ENCODE measurements around the gene PLEKHO2. TPM values are rescaled to one million over a fixed set of nuclear protein-coding genes. Genes with fewer than 3 reads are reported as not detected.

The PLEKHO2 gene, protein sequence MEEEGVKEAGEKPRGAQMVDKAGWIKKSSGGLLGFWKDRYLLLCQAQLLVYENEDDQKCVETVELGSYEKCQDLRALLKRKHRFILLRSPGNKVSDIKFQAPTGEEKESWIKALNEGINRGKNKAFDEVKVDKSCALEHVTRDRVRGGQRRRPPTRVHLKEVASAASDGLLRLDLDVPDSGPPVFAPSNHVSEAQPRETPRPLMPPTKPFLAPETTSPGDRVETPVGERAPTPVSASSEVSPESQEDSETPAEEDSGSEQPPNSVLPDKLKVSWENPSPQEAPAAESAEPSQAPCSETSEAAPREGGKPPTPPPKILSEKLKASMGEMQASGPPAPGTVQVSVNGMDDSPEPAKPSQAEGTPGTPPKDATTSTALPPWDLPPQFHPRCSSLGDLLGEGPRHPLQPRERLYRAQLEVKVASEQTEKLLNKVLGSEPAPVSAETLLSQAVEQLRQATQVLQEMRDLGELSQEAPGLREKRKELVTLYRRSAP
- total RNA-seq: 12.7 and 14.4 TPM in 2 replicates

DNA sequence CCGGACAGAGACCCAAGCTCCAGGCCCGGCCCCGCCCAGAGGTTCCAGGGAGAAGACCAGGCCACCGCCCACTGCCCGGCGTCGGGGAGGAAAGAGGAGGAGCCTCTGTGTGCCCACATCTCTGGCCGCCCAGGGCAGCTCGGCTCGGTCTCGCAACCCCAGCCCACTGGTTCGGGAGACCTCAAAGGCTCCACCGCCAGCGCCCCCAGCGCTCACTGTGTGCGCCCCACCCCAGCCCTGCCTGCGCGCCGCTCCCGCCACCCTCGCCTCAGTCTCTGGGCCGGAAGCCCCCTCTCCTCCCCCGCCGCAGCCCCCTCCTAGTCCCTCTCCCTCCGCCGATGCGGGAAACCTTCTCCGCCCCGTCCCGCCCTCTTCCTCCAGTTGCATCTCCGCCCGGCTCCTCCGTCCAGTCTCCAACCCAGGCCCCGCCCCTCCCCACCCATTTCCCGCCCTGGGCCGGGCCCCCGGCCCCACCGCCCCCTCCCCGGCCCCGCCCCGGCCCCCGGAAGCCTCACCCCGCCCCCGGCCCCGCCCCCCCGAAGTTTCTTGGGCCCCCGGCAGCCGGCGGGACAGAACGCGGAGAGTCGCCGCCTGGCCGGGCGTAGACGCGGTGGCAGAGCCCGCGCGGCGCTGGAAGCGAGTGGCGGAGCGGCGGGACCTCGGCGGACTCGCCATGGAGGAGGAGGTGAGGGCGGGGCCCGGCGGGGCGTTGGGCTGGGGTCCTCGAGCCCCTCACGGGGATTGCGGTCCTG is at the start of gene PLEKHO2:
PLEKHO2 (plus strand) TSS at position 572 of the 752 bp plus-strand sequence; CDS start at position 674, 102 bp downstream.

DNA sequence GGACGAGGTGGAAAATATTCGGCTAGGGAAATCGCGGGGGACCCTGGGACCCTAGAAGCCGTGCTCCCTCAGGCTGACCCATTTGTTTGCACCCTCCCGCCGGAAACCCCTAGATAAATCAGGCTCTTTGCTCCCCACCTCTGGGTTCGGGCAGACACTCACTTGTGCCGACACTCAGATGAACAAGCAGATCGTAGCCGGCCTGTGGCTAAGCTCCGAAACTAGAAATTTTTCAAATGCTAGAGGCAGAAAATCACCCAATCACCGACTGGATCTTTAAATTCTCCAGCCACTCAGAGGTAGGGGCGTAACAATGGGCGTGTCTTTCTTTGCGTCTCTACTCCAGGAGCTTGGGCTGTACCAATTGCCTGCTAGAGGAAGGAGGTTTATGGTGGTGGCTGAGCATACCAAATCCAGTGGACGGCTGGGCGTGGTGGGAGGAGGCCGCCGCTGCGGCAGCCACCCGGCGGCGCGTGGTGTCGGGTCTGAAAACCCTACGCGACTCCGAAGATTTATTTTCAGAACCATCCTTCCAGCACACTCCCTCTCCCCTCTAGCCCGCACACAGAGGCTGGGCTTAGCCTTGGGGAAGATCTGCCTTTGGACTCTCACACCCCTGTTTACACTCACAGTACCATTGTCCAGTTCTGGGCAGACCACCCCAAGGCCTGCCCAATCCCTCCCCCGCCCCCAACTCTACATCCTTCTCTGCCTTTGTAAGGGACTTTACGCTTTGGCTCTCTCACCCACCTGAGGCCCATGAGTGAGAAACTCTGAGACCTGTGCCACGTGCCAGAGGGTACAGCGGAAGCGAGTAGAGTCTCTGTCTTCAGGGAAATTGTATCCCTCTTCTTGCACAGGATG is 16.1 kb upstream of the PLEKHO2 start, which contains the start of gene PIF1:
PIF1 (minus strand) TSS at position 217 of the 864 bp plus-strand sequence. CDS start 1,312 bp downstream, outside the sequence.

DNA sequence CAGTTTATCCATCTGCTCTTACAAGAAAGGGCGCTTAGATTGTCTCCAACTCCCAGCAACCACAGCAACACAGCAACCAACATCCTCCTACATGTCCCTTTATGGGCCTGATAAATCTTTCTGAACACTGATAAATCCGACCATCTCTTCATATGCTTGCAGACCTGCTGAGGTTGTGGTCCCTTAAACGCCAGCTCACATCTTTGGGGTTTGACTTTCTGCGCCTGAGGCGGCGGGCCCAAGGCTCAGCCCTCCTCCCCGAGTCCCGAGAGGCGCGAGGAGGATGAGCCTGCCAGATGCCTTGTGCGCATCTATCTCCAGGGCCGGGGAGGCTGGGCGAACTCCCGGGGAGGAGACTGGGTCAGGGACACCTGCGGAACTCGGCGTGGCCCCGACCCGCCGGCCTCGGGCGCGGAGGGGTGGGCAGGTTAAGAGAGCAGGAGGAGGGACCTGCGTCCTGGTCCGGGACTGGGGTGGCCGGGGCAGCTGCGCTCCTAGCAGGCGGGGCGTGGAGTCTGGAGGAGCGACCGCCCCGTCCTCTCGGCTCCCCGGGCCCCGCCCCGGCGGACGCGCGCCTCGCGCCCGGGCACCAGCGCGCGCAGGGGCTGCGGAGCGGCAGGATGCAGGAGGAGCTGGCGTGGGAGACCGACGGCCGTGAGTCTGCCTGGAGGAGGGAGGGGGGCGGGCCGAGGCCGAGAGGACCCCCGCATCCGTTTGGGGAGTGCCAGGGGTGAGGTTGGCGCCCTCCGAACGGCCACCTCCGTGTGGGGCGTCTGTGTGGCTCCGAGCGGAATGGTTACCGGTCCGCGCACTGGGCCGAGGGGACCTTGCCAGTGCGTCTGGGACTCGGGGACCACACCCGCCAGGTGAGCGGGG is 69.8 kb downstream of the PLEKHO2 start, which contains the start of gene ANKDD1A:
ANKDD1A (plus strand) TSS at position 592 of the 876 bp plus-strand sequence; CDS start at position 621, 29 bp downstream.

Other genes starting within 250 kb of the PLEKHO2 start
- gene RBPMS2, start 66.3 kb upstream of the PLEKHO2 start, total RNA-seq: not detected in 2 replicates
- 6.8 and 9.2 TPM in 2 replicates for gene PIF1, start 16.3 kb upstream of the PLEKHO2 start, total RNA-seq
- 0.38 and 2.3 TPM in 2 replicates for gene ANKDD1A, start 70.0 kb downstream of the PLEKHO2 start, total RNA-seq
- gene SPG21, start 148.0 kb downstream of the PLEKHO2 start, total RNA-seq: 62.5 and 73.0 TPM in 2 replicates
- gene MTFMT, start 187.7 kb downstream of the PLEKHO2 start, total RNA-seq: 27.0 and 27.9 TPM in 2 replicates
- gene SLC51B, start 203.5 kb downstream of the PLEKHO2 start, total RNA-seq: not detected in 2 replicates
- 0.19 and 1.1 TPM in 2 replicates for gene RASL12, start 226.1 kb downstream of the PLEKHO2 start, total RNA-seq
- not detected in 2 replicates for gene KBTBD13, start 234.8 kb downstream of the PLEKHO2 start, total RNA-seq